Astrocyte of the spinal cord (primary cell): Measurements from ENCODE around the gene GLOD4.

ENCODE experiments used
- DNase-seq: peaks from one replicate; pipeline ENCODE4 v3.0.0; 2011; ENCODE audit warnings: low read depth, low spot score
- H3K4me3 ChIP-seq: 2 replicates; pipeline ENCODE4 v1.5.1; 2011; ENCODE audit warnings: low read depth, mild to moderate bottlenecking, low read length, moderate library complexity
- in situ Hi-C: cut with HindIII; loops from 2 replicates; pipeline ENCODE4 v1.10.0; 2017; ENCODE audit warnings: low sequenced_read_pairs
- TF ChIP-seq, protein P1 (sequence below): IDR thresholded peaks from 2 replicates; pipeline ENCODE4 v1.5.1; 2012; ENCODE audit warnings: low read depth, mild to moderate bottlenecking, low read length, inconsistent platforms

Gene GLOD4

DNA sequence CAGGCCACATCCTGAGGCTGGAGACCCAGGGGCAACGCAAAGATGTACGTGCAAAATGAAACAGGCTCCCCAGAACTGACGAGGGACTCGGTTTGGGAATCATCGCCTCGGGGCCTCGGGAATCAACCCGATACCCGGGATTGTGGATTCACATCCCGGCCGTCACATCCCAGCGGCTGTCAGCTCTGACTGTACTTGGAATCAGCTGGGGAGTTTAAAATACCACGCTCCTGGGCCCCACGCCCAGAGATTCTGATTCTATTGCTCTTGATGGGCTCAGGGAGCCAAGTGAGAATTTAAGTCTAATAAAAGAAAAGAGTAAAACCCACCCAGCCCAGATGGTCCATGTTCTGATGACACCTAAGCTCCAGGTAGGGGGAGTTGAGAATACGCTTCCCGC, 42.3 kb upstream of the GLOD4 start:
- DNase-seq = no peak
- TF ChIP-seq, protein P1, sequence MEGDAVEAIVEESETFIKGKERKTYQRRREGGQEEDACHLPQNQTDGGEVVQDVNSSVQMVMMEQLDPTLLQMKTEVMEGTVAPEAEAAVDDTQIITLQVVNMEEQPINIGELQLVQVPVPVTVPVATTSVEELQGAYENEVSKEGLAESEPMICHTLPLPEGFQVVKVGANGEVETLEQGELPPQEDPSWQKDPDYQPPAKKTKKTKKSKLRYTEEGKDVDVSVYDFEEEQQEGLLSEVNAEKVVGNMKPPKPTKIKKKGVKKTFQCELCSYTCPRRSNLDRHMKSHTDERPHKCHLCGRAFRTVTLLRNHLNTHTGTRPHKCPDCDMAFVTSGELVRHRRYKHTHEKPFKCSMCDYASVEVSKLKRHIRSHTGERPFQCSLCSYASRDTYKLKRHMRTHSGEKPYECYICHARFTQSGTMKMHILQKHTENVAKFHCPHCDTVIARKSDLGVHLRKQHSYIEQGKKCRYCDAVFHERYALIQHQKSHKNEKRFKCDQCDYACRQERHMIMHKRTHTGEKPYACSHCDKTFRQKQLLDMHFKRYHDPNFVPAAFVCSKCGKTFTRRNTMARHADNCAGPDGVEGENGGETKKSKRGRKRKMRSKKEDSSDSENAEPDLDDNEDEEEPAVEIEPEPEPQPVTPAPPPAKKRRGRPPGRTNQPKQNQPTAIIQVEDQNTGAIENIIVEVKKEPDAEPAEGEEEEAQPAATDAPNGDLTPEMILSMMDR = no peak
- in situ Hi-C loops = no loop called here
- H3K4me3 ChIP-seq = no peak overlapping the region

DNA sequence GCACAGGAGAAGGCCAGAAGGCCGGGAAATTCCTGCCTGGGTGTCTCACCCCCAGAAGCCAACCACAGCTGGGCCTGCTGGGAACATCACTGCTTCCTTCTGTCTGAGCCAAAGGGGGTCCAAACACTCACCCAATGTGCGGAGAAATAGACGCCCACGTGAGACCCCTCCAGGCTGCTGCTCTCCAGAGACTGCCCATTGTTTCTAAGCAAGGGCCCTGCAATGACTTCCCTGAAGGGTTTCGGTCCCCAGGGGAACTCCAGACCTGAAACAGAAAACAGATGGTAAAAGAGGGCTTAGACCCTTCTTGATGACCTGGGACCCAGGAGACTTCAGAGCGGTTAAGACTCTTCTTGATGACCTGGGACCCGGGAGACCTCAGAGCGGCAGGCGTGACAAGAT, 41.4 kb upstream of the GLOD4 start:
- in situ Hi-C loops = no loop called here
- TF ChIP-seq, protein P1 = no peak
- DNase-seq = no peak
- H3K4me3 ChIP-seq = no peak overlapping the region

DNA sequence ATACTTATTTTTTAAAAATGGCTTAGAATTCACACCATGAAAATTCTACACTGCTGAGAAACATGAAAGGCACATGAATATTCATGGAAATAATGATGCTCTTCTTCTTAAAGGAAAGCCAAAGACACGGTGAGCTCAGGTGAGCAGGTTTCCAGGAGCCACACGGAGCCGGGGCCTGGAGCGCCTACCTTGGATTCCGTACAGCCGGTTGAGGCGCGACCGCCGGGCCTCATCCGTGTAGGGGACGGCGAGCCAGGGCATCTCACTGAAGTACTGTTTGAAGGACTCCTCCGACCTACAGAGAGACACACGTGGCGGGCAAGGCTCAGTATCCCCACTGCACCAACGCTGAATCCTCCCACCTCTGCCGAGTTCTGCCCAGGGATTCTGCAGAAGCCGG, 37.2 kb upstream of the GLOD4 start:
- TF ChIP-seq, protein P1 = no peak
- DNase-seq = no peak
- H3K4me3 ChIP-seq = no peak overlapping the region
- in situ Hi-C loops = no loop called here

DNA sequence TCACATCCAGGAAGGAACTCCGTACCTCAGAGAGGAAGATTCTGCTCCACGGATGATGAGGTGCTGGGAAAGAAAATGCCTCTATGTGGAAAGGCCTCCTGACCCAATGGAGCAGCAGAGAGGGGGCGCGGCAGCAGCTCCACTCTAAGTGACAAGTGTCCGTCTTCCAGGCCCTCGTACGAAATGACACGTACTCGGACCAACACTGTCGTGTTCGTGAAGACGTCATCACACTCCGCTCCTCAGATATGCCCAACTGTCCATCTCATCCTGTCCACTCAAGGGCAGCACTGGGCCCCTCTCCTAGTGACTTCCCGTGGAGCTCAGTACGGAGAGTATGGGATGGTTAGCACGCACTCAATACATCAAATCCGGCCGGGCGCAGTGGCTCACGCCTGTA, 32.3 kb upstream of the GLOD4 start:
- H3K4me3 ChIP-seq = no peak overlapping the region
- TF ChIP-seq, protein P1 = no peak
- no peak for DNase-seq
- in situ Hi-C loops = no loop called here

DNA sequence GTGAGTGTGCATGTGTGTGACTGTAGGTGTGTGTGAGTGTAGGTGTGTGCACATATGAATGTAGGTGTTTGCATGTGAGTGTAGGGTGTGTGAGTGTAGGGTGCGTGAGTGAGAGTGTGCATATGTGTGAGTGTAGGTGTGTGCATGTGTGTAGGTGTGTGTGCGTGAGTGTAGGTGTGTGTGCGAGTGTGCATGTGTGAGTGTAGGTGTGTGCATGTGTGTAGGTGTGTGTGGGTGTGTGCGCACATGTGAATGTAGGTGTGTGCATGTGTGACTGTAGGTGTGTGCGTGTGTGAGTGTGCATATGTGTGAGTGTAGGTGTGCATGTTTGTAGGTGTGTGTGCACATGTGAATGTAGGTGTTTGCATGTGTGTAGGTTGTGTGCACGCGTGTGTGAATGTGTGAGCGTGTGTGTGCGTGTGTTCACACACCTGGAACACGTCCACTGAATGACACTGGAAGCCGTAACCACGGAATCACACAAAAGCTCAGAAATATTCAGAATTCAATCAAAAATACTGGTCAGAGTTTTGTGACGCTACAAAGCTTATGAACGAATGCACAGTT, 30.6 kb upstream of the GLOD4 start:
- TF ChIP-seq, protein P1 = no peak
- in situ Hi-C loops = no loop called here

DNA sequence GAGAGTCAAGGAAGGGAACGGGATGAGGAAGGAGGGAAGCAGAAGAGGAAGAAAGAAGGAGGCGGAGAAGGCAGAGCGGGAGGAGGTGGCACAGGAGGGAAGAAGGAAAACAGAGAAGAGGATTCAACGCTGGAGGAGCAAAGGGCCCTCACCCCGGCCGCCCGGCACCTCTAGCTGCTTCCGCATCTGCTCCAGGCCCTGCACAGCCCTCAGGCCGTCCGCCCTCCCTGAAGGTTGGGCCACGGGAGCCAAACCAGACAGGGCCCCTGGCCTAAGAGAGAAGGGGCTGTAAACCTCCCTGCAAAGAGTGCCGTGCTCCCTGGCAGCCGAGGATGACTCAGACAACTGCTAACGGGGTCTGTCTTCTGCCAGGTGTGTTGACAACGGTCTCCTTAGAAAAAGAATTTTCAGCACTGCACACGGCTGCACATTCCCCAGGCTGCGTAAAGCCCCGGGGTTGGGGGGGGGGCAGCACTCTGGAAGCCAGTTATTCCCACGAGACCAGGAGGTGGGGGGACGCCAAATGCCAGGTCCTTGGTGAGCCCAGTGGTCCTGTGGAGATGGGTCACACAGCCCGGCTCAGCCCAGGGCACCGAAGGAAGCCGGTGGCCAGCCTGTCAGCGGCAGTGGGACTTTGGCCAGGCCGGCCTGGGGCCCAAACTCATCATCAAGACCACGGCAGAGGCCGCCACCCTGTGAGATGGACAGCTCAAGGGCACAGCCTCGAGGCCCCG, 29.1 kb upstream of the GLOD4 start:
- TF ChIP-seq, protein P1 = no peak
- no peak for DNase-seq
- in situ Hi-C loops = no loop called here
- no peak overlapping the region for H3K4me3 ChIP-seq

More for the DNA sequence above, 30.6 kb upstream of the GLOD4 start:
- DNase-seq = no peak
- H3K4me3 ChIP-seq = no peak overlapping the region
